Esophagus squamous epithelium (tissue), 5 donors: ENCODE results near the gene RNASE8. TPM values are rescaled to one million over a fixed set of nuclear protein-coding genes. Genes with fewer than 3 reads are reported as not detected.

Source experiments
- DNase-seq: peaks from one replicate; lab custom pipeline; 2025; lab: John Stamatoyannopoulos, UW
- H3K27ac ChIP-seq, 4 donors: fragments of 200-600 bp; sonication (generic); one replicate each; pipeline ENCODE4 v1.5.1; 2016 to 2019; ENCODE audit warnings: mild to moderate bottlenecking in 1 of 4
- H3K27me3 ChIP-seq, 4 donors: fragments of 200-600 bp; sonication (generic); 1 replicate in 3 of 4; 2 replicates in 1 of 4; pipeline versions ENCODE4 v1.5.1 to v1.6.0; 2017 to 2021; ENCODE audit warnings: antibody characterized with exemption in 1 of 4
- H3K36me3 ChIP-seq, 3 donors: fragments of 200-600 bp; sonication (generic); one replicate each; pipeline ENCODE4 v1.5.1; 2016 to 2019
- H3K4me1 ChIP-seq, 3 donors: fragments of 200-600 bp; sonication (generic); one replicate each; pipeline ENCODE4 v1.5.1; 2017 to 2019
- H3K4me3 ChIP-seq, 4 donors: fragments of 200-600 bp; sonication (generic); 1 replicate in 3 of 4; 2 replicates in 1 of 4; pipeline ENCODE4 v1.5.1; 2016 to 2019; ENCODE audit warnings: mild to moderate bottlenecking in 2 of 4, moderate library complexity in 1 of 4
- H3K9me3 ChIP-seq, 3 donors: fragments of 200-600 bp; sonication (generic); one replicate each; pipeline ENCODE4 v1.5.1; 2016 to 2019
- CTCF ChIP-seq, 6 experiments: fragments of 450-650 bp in 4 of 6; fragments of 200-600 bp in 2 of 6; sonication (generic) in 2 of 6; IDR thresholded peaks; one replicate each; pipeline ENCODE4 v1.5.1; 2016 to 2019; ENCODE audit warnings: antibody characterized with exemption in 6 of 6, mild to moderate bottlenecking in 4 of 6, moderate library complexity in 4 of 6
- POLR2A ChIP-seq, 4 donors: fragments of 450-650 bp; IDR thresholded peaks; one replicate each; pipeline ENCODE4 v1.6.1; 2017; ENCODE audit warnings: antibody characterized with exemption in 4 of 4, mild to moderate bottlenecking in 4 of 4, moderate library complexity in 3 of 4
- whole genome bisulfite sequencing, 2 donors: methylation state at CpG; one replicate each; pipeline ENCODE4 v1.1.5; 2018; 5-methylcytosine and 5-hydroxymethylcytosine counted together
- intact Hi-C: fragments of 100-400 bp; cut with DNase I; formaldehyde crosslinking; loops from one replicate; pipeline ENCODE4 v1.15.0; 2022
- total RNA-seq, 4 donors: library from RNA; depleted of rRNA; stranded (reverse); fragments of >200 nt; gene quantifications; one replicate each; pipeline ENCODE4 v1.1.0, GENCODE V29; 2016
- donor health status: DM: yes; HTN: yes; CAD: no.

The RNASE8 gene
- total RNA-seq, 4 donors from 2014 or later = not detected

GRCh38 chr14:21084396-21084795 lies 26.8 kb downstream of the RNASE8 start:
- Histone ChIP-seq H3K27me3 (no peaks in the 10 kb centered on the region), H3K4me1 (peaks cover 0 to 28% (median 6%) of the 10 kb centered on the region in 3 donors), H3K36me3 (peaks cover 0 to 80% (median 5%) of the 10 kb centered on the region in 3 donors), H3K4me3 (no peak overlapping the region), H3K27ac (no peak overlapping the region), H3K9me3 (no peaks in the 10 kb centered on the region)
- TF ChIP-seq CTCF (IDR thresholded peaks at IDR 0.05) (no peak), POLR2A (IDR thresholded peaks at IDR 0.05) (no peak)
- intact Hi-C loops = no loop called here
- WGBS, 2 donors = 88 to 92% methylated on average over 1 to 2 of the region's 2 CpGs
- no peak for DNase-seq

- TF ChIP-seq CTCF (IDR thresholded peaks at IDR 0.05) = no peak
- TF ChIP-seq POLR2A (IDR thresholded peaks at IDR 0.05) = no peak
- DNase-seq = no peak
- H3K36me3 ChIP-seq = peaks cover 5 to 80% (median 7%) of the 10 kb centered on the region in 3 donors
- no peak overlapping the region for H3K4me3 ChIP-seq
- H3K27me3 ChIP-seq = no peaks in the 10 kb centered on the region
- intact Hi-C loops = no loop called here
- 57 to 58% methylated on average over 12 to 17 of the region's 17 CpGs for WGBS, 2 donors
- no peaks in the 10 kb centered on the region for H3K9me3 ChIP-seq
- H3K4me1 ChIP-seq = peaks cover 0 to 34% (median 6%) of the 10 kb centered on the region in 3 donors
- peak overlapping the region in 2 of 4 donors; percentile 13 to 50 for H3K27ac ChIP-seq
These were observed 27.6 kb downstream of the RNASE8 start for GRCh38 chr14:21084998-21085853.

- no peak for DNase-seq
- Histone ChIP-seq H3K36me3 (peaks cover 15 to 80% (median 15%) of the 10 kb centered on the region in 3 donors), H3K27ac (peak overlapping the region in 2 of 4 donors; percentile 31 to 36), H3K9me3 (no peaks in the 10 kb centered on the region), H3K4me3 (no peak overlapping the region), H3K4me1 (peaks cover 0 to 37% (median 6%) of the 10 kb centered on the region in 3 donors), H3K27me3 (no peaks in the 10 kb centered on the region)
- intact Hi-C loops = no loop called here
- TF ChIP-seq POLR2A (IDR thresholded peaks at IDR 0.05) = no peak
- no peak for TF ChIP-seq CTCF (IDR thresholded peaks at IDR 0.05)
- 81 to 88% methylated on average over 4 of the region's 4 CpGs for WGBS, 2 donors
These were observed 29.3 kb downstream of the RNASE8 start for GRCh38 chr14:21086908-21087293.

- Histone ChIP-seq H3K36me3 (peaks cover 20 to 80% (median 20%) of the 10 kb centered on the region in 3 donors), H3K4me1 (peaks cover 0 to 43% (median 10%) of the 10 kb centered on the region in 3 donors), H3K4me3 (no peak overlapping the region), H3K27me3 (no peaks in the 10 kb centered on the region), H3K9me3 (no peaks in the 10 kb centered on the region), H3K27ac (peak overlapping the region in 2 of 4 donors; percentile 31 to 36)
- WGBS, 2 donors = 40 to 41% methylated on average over 16 to 18 of the region's 19 CpGs
- intact Hi-C loops = no loop called here
- DNase-seq = no peak
- TF ChIP-seq POLR2A (IDR thresholded peaks at IDR 0.05) = no peak
- TF ChIP-seq CTCF (IDR thresholded peaks at IDR 0.05) = no peak
These were observed 29.9 kb downstream of the RNASE8 start for GRCh38 chr14:21087294-21088091.
